K562 (cell line): Measurements from ENCODE around the gene UBL3. TPM values are rescaled to one million over a fixed set of nuclear protein-coding genes. Genes with fewer than 3 reads are reported as not detected.

Experiments used
- ATF2 ChIP-seq: sonication (generic); formaldehyde crosslinking; IDR thresholded peaks from 2 replicates; pipeline ENCODE4 v1.8.1; 2022; ENCODE audit warnings: missing genetic modification reagents
- CCAR2 ChIP-seq: fragments of 200-400 bp; formaldehyde crosslinking; IDR thresholded peaks from 2 replicates; pipeline ENCODE4 v1.6.1; 2017; ENCODE audit warnings: mild to moderate bottlenecking, low read depth, low read length
- EP400 ChIP-seq: fragments of 450-650 bp; IDR thresholded peaks from 2 replicates; pipeline ENCODE4 v1.6.1; 2017; ENCODE audit warnings: antibody characterized with exemption, mild to moderate bottlenecking, moderate library complexity
- EWSR1 ChIP-seq: fragments of 450-650 bp; IDR thresholded peaks from 2 replicates; pipeline ENCODE4 v1.6.1; 2018; ENCODE audit warnings: borderline replicate concordance, mild to moderate bottlenecking, low read depth, moderate library complexity; ENCODE audit not compliant: partially characterized antibody
- GATAD2A ChIP-seq: fragments of 450-650 bp; IDR thresholded peaks from 2 replicates; pipeline ENCODE4 v1.6.1; 2017
- HES1 ChIP-seq: fragments of 450-650 bp; IDR thresholded peaks from 2 replicates; pipeline ENCODE4 v1.6.1; 2016; ENCODE audit warnings: low read depth, mild to moderate bottlenecking, moderate library complexity
- HNRNPLL ChIP-seq: fragments of 200-400 bp; formaldehyde crosslinking; IDR thresholded peaks from 2 replicates; pipeline ENCODE4 v1.6.1; 2017; ENCODE audit warnings: low read length, low read depth, mild to moderate bottlenecking; ENCODE audit not compliant: poor library complexity, severe bottlenecking
- MTA2 ChIP-seq: fragments of 450-650 bp; IDR thresholded peaks from 2 replicates; pipeline ENCODE4 v1.6.1; 2016; ENCODE audit warnings: low read depth
- MYBL2 ChIP-seq, 2 experiments: fragments of 450-650 bp in 1 of 2; sonication (generic) in 1 of 2; formaldehyde crosslinking in 1 of 2; IDR thresholded peaks; 2 replicates each; pipeline versions ENCODE4 v1.6.1 to v1.8.1; 2017 to 2022; ENCODE audit warnings: borderline replicate concordance in 1 of 2, inconsistent platforms in 1 of 2, low read depth in 1 of 2, mild to moderate bottlenecking in 1 of 2, missing genetic modification reagents in 1 of 2, moderate library complexity in 1 of 2
- PCBP2 ChIP-seq: fragments of 200-400 bp; formaldehyde crosslinking; IDR thresholded peaks from 2 replicates; pipeline ENCODE4 v1.6.1; 2018; ENCODE audit warnings: low read length, low read depth, mild to moderate bottlenecking, moderate library complexity; ENCODE audit not compliant: poor library complexity, severe bottlenecking
- POLR2AphosphoS2 ChIP-seq: IDR thresholded peaks from 2 replicates; pipeline ENCODE4 v1.6.1; 2012; ENCODE audit warnings: low read length, improper control_type of control experiment
- RBM39 ChIP-seq: fragments of 200-400 bp; formaldehyde crosslinking; optimal IDR thresholded peaks from 2 replicates; pipeline ENCODE3; 2018; ENCODE audit warnings: low read depth, low read length
- TAF7 ChIP-seq: fragments of 450-650 bp; IDR thresholded peaks from 2 replicates; pipeline ENCODE4 v1.6.1; 2016; ENCODE audit warnings: missing genetic modification characterization, missing compliant biosample characterization
- TSHZ1 ChIP-seq: fragments of 250-450 bp; sonication (Bioruptor Pico); IDR thresholded peaks from 2 replicates; pipeline ENCODE4 v1.4.0; 2020; ENCODE audit warnings: mild to moderate bottlenecking, moderate library complexity
- U2AF1 ChIP-seq: fragments of 200-400 bp; formaldehyde crosslinking; optimal IDR thresholded peaks from 2 replicates; pipeline ENCODE3; 2017; ENCODE audit warnings: mild to moderate bottlenecking, low read depth, low read length, moderate library complexity
- ZNF699 ChIP-seq: fragments of 250-450 bp; sonication (Bioruptor Pico); IDR thresholded peaks from 2 replicates; pipeline ENCODE4 v1.8.0; 2021; ENCODE audit warnings: mild to moderate bottlenecking, moderate library complexity; ENCODE audit not compliant: insufficient replicate concordance
- ZNF764 ChIP-seq: fragments of 250-450 bp; sonication (Bioruptor Pico); IDR thresholded peaks from 2 replicates; pipeline ENCODE4 v1.4.0; 2020; ENCODE audit warnings: low read depth, mild to moderate bottlenecking, moderate library complexity
- polyA plus RNA-seq, 8 experiments: library from polyadenylated mRNA; depleted of rRNA in 4 of 8; stranded (reverse) in 5 of 8; unstranded in 3 of 8; fragments of >200 nt; fragmentation: Nextera tagmentation in 2 of 8; fragmentation: Illumina TruSeq in 1 of 8; extraction: Ambion mirVana in 2 of 8; extraction: Trizol in 1 of 8; gene quantifications; 2 replicates each; pipeline versions ENCODE4 v1.2.1 to v1.2.3, GENCODE V29; 2011 to 2014; ENCODE audit warnings: inconsistent platforms in 1 of 8, missing spikeins in 1 of 8
- total RNA-seq, 7 experiments: library from RNA; depleted of rRNA in 6 of 7; stranded (reverse); fragments of >200 nt in 6 of 7; fragmentation: Illumina TruSeq in 2 of 7; extraction: Trizol in 2 of 7; gene quantifications; 2 replicates each; pipeline versions ENCODE4 v1.2.1 to v1.2.3, GENCODE V29; 2011 to 2021; ENCODE audit warnings: low replicate concordance in 1 of 7
- TF ChIP-seq, protein P1 (sequence below): fragments of 250-450 bp; sonication (Bioruptor Pico); IDR thresholded peaks from 2 replicates; pipeline ENCODE4 v1.8.0; 2022; ENCODE audit warnings: inconsistent platforms
- TF ChIP-seq, protein P2 (sequence below): fragments of 450-650 bp; formaldehyde crosslinking; IDR thresholded peaks from 2 replicates; pipeline ENCODE4 v1.4.0; 2022; ENCODE audit warnings: missing genetic modification characterization

Gene UBL3
- total and polyA plus RNA-seq, 9 of the 15 experiments (the other 6 are each of a cell fraction or from before 2014, with no cell fraction given) = 0.64 to 2.4 (median 1.8) TPM

DNA sequence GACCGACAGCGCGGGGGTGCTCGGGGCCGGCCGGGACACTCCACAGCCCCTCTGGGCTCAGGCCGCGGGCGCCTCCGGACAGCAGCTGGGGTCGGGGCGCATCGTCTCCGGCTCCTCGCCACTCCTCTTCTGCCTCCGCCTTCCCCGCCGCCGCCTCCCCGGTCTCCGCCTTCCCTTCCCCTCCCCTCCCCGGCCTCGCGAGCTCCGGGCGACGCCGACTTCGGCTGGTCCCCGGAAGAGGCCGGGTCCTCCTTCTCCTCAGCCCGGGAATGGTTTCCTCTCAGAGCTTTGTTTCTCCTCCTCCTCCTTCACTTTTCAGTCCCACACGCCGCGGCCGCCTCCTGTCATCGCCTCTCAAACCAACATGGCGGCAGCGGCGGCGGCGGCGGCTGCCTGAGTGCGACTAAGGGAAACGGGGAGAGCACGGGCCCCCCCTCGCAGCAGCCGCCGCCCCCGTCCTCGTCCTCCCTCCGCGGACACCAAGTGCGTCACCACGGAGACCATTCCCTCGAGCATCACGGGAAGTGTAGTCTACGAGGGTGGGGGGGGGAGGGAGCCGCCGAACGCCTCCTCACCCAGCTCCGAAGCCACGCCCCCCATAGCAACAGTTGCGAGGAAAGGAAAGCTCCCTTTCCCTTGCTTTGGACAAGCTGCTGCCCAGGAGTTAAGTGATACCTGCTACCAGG lies at the start of gene UBL3 (continued):
- TF ChIP-seq, protein P1, sequence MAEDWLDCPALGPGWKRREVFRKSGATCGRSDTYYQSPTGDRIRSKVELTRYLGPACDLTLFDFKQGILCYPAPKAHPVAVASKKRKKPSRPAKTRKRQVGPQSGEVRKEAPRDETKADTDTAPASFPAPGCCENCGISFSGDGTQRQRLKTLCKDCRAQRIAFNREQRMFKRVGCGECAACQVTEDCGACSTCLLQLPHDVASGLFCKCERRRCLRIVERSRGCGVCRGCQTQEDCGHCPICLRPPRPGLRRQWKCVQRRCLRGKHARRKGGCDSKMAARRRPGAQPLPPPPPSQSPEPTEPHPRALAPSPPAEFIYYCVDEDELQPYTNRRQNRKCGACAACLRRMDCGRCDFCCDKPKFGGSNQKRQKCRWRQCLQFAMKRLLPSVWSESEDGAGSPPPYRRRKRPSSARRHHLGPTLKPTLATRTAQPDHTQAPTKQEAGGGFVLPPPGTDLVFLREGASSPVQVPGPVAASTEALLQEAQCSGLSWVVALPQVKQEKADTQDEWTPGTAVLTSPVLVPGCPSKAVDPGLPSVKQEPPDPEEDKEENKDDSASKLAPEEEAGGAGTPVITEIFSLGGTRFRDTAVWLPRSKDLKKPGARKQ (CRISPR knock-in tag) = no peak
- TF ChIP-seq MYBL2 (IDR thresholded peaks at IDR 0.05; ENCODE audit: low read depth) (no peak), MYBL2 (CRISPR knock-in tag; IDR thresholded peaks at IDR 0.05; ENCODE audit: borderline replicate concordance) (no peak), TSHZ1 (CRISPR knock-in tag) (no peak), EWSR1 (no peak), ZNF699 (CRISPR knock-in tag) (no peak), POLR2AphosphoS2 (no peak), U2AF1 (no peak), TAF7 (tag) (no peak), ATF2 (CRISPR knock-in tag) (no peak), PCBP2 (no peak), ZNF764 (no peak), MTA2 (no peak), HES1 (no peak), CCAR2 (no peak), EP400 (peak; percentile 62), RBM39 (no peak), HNRNPLL (no peak), GATAD2A (no peak)
- TF ChIP-seq, protein P2, sequence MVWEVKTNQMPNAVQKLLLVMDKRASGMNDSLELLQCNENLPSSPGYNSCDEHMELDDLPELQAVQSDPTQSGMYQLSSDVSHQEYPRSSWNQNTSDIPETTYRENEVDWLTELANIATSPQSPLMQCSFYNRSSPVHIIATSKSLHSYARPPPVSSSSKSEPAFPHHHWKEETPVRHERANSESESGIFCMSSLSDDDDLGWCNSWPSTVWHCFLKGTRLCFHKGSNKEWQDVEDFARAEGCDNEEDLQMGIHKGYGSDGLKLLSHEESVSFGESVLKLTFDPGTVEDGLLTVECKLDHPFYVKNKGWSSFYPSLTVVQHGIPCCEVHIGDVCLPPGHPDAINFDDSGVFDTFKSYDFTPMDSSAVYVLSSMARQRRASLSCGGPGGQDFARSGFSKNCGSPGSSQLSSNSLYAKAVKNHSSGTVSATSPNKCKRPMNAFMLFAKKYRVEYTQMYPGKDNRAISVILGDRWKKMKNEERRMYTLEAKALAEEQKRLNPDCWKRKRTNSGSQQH (CRISPR knock-in tag) = no peak
